ENCODE results near the gene UBE3C. TPM values are rescaled to one million over a fixed set of nuclear protein-coding genes. Genes with fewer than 3 reads are reported as not detected.

UBE3C gene
- total RNA-seq, 1 donor from 2014 or later: 69.5 TPM

- Histone ChIP-seq H3K27ac (no peak overlapping the region), H3K4me1 (no peaks in the 10 kb centered on the region), H3K9me3 (no peaks in the 10 kb centered on the region), H3K36me3 (no peaks in the 10 kb centered on the region), H3K4me3 (no peak overlapping the region), H3K27me3 (no peaks in the 10 kb centered on the region)
- intact Hi-C loops (cut with DNase I): no loop called here
- DNase-seq (ENCODE audit: extremely low spot score in 2 of 2): no peak
- TF ChIP-seq POLR2A (IDR thresholded peaks at IDR 0.05) (no peak), POLR2AphosphoS5 (IDR thresholded peaks at IDR 0.05; ENCODE audit: insufficient read depth in 1 of 2, low read depth in 1 of 2) (no peak), CTCF (IDR thresholded peaks at IDR 0.05) (no peak)
Observed at GRCh38 chr7:157116762-157117161, 22.0 kb upstream of the UBE3C start.

GRCh38 chr7:157117796-157118195 is 20.9 kb upstream of the UBE3C start:
- no peak overlapping the region for H3K4me3 ChIP-seq
- no peaks in the 10 kb centered on the region for H3K9me3 ChIP-seq
- H3K36me3 ChIP-seq: no peaks in the 10 kb centered on the region
- DNase-seq (ENCODE audit: extremely low spot score in 2 of 2): no peak
- no peak overlapping the region for H3K27ac ChIP-seq
- intact Hi-C loops (cut with DNase I): no loop called here
- TF ChIP-seq POLR2AphosphoS5 (IDR thresholded peaks at IDR 0.05; ENCODE audit: insufficient read depth in 1 of 2, low read depth in 1 of 2) (no peak), POLR2A (IDR thresholded peaks at IDR 0.05) (no peak), CTCF (IDR thresholded peaks at IDR 0.05) (no peak)
- no peaks in the 10 kb centered on the region for H3K27me3 ChIP-seq
- no peaks in the 10 kb centered on the region for H3K4me1 ChIP-seq

DNA sequence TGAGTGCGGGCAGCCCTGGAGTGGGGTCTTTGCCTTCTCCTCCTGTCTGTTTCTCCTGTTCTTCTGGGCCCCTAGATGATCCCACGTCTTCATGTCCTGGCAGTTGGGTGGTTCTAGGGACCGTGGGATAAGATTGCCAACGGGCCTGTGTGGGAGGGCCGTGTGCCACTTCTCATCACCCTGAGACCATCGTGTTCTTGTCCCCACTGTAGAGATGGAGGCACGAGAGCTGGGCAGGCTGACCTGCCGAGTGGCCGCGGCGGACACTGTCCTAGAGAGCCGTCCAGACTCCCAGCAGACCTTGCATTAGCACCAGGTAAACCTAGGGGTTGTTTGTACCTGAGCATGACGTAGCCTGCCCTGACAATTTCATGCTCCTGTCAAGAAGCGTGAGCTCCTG is 18.5 kb upstream of the UBE3C start:
- no peak for DNase-seq (ENCODE audit: extremely low spot score in 2 of 2)
- H3K36me3 ChIP-seq: no peaks in the 10 kb centered on the region
- no peak for TF ChIP-seq CTCF (IDR thresholded peaks at IDR 0.05)
- TF ChIP-seq POLR2AphosphoS5 (IDR thresholded peaks at IDR 0.05; ENCODE audit: insufficient read depth in 1 of 2, low read depth in 1 of 2): no peak
- TF ChIP-seq POLR2A (IDR thresholded peaks at IDR 0.05): no peak
- intact Hi-C loops (cut with DNase I): no loop called here
- no peak overlapping the region for H3K27ac ChIP-seq
- no peak overlapping the region for H3K4me3 ChIP-seq
- no peaks in the 10 kb centered on the region for H3K9me3 ChIP-seq
- no peaks in the 10 kb centered on the region for H3K27me3 ChIP-seq
- no peaks in the 10 kb centered on the region for H3K4me1 ChIP-seq

- Histone ChIP-seq H3K36me3 (no peaks in the 10 kb centered on the region), H3K9me3 (no peaks in the 10 kb centered on the region), H3K27ac (no peak overlapping the region), H3K4me1 (no peaks in the 10 kb centered on the region), H3K27me3 (no peaks in the 10 kb centered on the region), H3K4me3 (no peak overlapping the region)
- intact Hi-C loops (cut with DNase I): no loop called here
- no peak for DNase-seq (ENCODE audit: extremely low spot score in 2 of 2)
- no peak for TF ChIP-seq POLR2A (IDR thresholded peaks at IDR 0.05)
- TF ChIP-seq POLR2AphosphoS5 (IDR thresholded peaks at IDR 0.05; ENCODE audit: insufficient read depth in 1 of 2, low read depth in 1 of 2): no peak
- TF ChIP-seq CTCF (IDR thresholded peaks at IDR 0.05): no peak
Observed at GRCh38 chr7:157121184-157121715, 17.5 kb upstream of the UBE3C start.

GRCh38 chr7:157122800-157123495 is 15.8 kb upstream of the UBE3C start:
- DNase-seq (ENCODE audit: extremely low spot score in 2 of 2): no peak

More at GRCh38 chr7:157122800-157123495, 15.8 kb upstream of the UBE3C start:
- intact Hi-C loops (cut with DNase I): no loop called here
- no peaks in the 10 kb centered on the region for H3K4me1 ChIP-seq
- no peak overlapping the region for H3K27ac ChIP-seq
- no peaks in the 10 kb centered on the region for H3K27me3 ChIP-seq
- no peak overlapping the region for H3K4me3 ChIP-seq
- H3K36me3 ChIP-seq: no peaks in the 10 kb centered on the region
- H3K9me3 ChIP-seq: no peaks in the 10 kb centered on the region
- TF ChIP-seq CTCF (IDR thresholded peaks at IDR 0.05) (no peak), POLR2AphosphoS5 (IDR thresholded peaks at IDR 0.05; ENCODE audit: insufficient read depth in 1 of 2, low read depth in 1 of 2) (no peak), POLR2A (IDR thresholded peaks at IDR 0.05) (no peak)

All from vagina (tissue), 2 donors.